Transverse colon (tissue), 4 donors: ENCODE measurements around the gene MED31. TPM values are rescaled to one million over a fixed set of nuclear protein-coding genes. Genes with fewer than 3 reads are reported as not detected.
A peak's percentile ranks its signal among the peaks of the same experiment; 100 is the strongest.
"Not testable (repeated sequence)": the region's sequence is repeated elsewhere in the genome, so short reads cannot be mapped to it uniquely, and the experiment has no call there.

Experiments used
- DNase-seq: peaks from one replicate; pipeline ENCODE4 v3.0.0-alpha.2; 2019
- H3K27ac ChIP-seq, 4 donors: fragments of 200-600 bp; sonication (generic); 2 replicates each; pipeline ENCODE4 v1.5.1; 2016 to 2018; ENCODE audit warnings: inconsistent platforms in 4 of 4
- H3K27me3 ChIP-seq: fragments of 200-600 bp; sonication (generic); 2 replicates; pipeline ENCODE4 v1.5.1; 2017; ENCODE audit warnings: inconsistent platforms
- H3K36me3 ChIP-seq, 4 donors: fragments of 200-600 bp; sonication (generic); 2 replicates each; pipeline ENCODE4 v1.5.1; 2017 to 2019; ENCODE audit warnings: inconsistent platforms in 4 of 4
- H3K4me1 ChIP-seq, 4 donors: fragments of 200-600 bp; sonication (generic); 2 replicates each; pipeline ENCODE4 v1.5.1; 2017 to 2020; ENCODE audit warnings: inconsistent platforms in 4 of 4
- H3K4me3 ChIP-seq, 4 donors: fragments of 200-600 bp; sonication (generic); 1 replicate in 1 of 4; 2 replicates in 3 of 4; pipeline versions ENCODE4 v1.5.1 to v1.6.1; 2017 to 2019; ENCODE audit warnings: inconsistent platforms in 4 of 4
- H3K9me3 ChIP-seq, 2 donors: fragments of 200-600 bp; sonication (generic); 2 replicates each; pipeline ENCODE4 v1.5.1; 2017 to 2019; ENCODE audit warnings: inconsistent platforms in 2 of 2
- CTCF ChIP-seq, 5 experiments: fragments of 200-600 bp in 3 of 5; fragments of 450-650 bp in 2 of 5; sonication (generic) in 3 of 5; IDR thresholded peaks; 1 replicate in 2 of 5; 2 replicates in 3 of 5; pipeline ENCODE4 v1.5.1; 2016 to 2017; ENCODE audit warnings: antibody characterized with exemption in 5 of 5, inconsistent platforms in 3 of 5, mild to moderate bottlenecking in 2 of 5, moderate library complexity in 1 of 5
- EP300 ChIP-seq: sonication (generic); formaldehyde crosslinking; IDR thresholded peaks from one replicate; pipeline ENCODE4 v1.6.1; 2017; ENCODE audit warnings: antibody characterized with exemption, low read depth
- POLR2A ChIP-seq: fragments of 450-650 bp; IDR thresholded peaks from one replicate; pipeline ENCODE4 v1.6.1; 2016; ENCODE audit warnings: antibody characterized with exemption, mild to moderate bottlenecking, moderate library complexity
- POLR2AphosphoS5 ChIP-seq, 3 donors: sonication (generic); formaldehyde crosslinking; IDR thresholded peaks; one replicate each; pipeline ENCODE4 v1.6.1; 2016; ENCODE audit warnings: antibody characterized with exemption in 3 of 3
- WGBS, 2 donors: methylation state at CpG; one replicate each; pipeline ENCODE4 v1.1.5; 2018; ENCODE audit warnings: low coverage in 1 of 2; 5-methylcytosine and 5-hydroxymethylcytosine counted together
- in situ Hi-C, 4 donors: fragments of 200-750 bp; cut with MboI; loops; one replicate each; pipeline versions ENCODE4 v1.15.0 to v1.15.1; 2017; ENCODE audit warnings: low sequenced_read_pairs in 3 of 4, low pct_ligation_motif_present in 1 of 4, low pct_unique_long_range_greater_than_20kb in 1 of 4
- intact Hi-C: fragments of 100-400 bp; cut with DNase I; formaldehyde crosslinking; loops from one replicate; pipeline ENCODE4 v1.15.1; 2023; ENCODE audit warnings: low total_unique reads
- total RNA-seq, 4 donors: library from RNA; depleted of rRNA; stranded (reverse); fragments of >200 nt; gene quantifications; one replicate each; pipeline ENCODE4 v1.1.0, GENCODE V29; 2016

MED31 gene
- total RNA-seq, 4 donors from 2014 or later, result 1.2 to 36.3 (median 5.9) TPM

DNA sequence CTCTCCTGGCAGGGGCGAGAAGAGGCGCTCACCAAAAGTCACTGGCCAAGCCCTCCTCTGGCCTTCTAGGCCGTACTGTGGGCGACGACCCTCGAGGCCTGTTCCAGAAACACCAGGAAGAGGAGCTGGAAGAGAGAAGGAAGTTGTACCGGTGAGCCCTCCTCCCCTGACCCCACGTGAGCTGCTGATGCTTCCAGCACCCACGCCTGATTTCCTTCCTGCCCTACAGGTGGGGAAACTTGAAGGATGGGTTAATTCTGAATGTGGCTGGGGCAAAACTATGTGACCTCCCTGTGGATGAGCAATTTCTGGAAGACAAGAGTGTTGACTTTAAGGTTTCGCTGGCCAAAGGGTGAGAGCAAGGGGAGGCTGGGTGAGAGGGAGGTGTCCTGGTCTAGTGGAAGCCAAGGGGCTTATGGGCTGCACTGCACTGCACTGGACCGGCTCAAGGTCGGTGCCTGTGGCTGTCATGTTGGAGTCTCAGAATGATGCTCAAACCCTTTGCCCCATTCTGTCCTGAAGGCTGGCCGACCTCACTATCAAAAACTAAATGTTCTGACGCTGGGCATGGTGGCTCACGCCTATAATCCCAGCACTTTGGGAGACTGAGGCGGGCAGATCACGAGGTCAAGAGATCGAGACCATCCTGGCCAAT lies 6.4 kb upstream of the MED31 start:
- Histone ChIP-seq H3K9me3 (no peaks in the 10 kb centered on the region), H3K27me3 (peaks cover 69% of the 10 kb centered on the region), H3K36me3 (no peaks in the 10 kb centered on the region), H3K4me3 (peak overlapping the region in 1 of 4 donors; percentile 39), H3K4me1 (peaks cover 0 to 29% (median 12%) of the 10 kb centered on the region in 4 donors), H3K27ac (no peak overlapping the region)
- TF ChIP-seq CTCF (IDR thresholded peaks at IDR 0.05) (no peak), POLR2AphosphoS5 (IDR thresholded peaks at IDR 0.05) (no peak), POLR2A (no peak), EP300 (no peak)
- intact Hi-C loops (no loop called here), in situ Hi-C loops (loop anchor here in 1 of 4 donors (25.0 kb wide), 1 partner anchor 355 kb away; the partner anchor contains the start of genes BCL6B and RNASEK)
- WGBS, 2 donors, result 71 to 80% methylated on average over 3 to 18 of the region's 18 CpGs
- DNase-seq, result no peak

GRCh38 chr17:6656797-6657632 lies 5.6 kb upstream of the MED31 start:
- in situ Hi-C loops, result loop anchor here in 1 of 4 donors (25.0 kb wide), 1 partner anchor 355 kb away; the partner anchor contains the start of genes BCL6B and RNASEK
- peaks cover 62% of the 10 kb centered on the region for H3K27me3 ChIP-seq
- peak; percentile 40 for DNase-seq
- H3K27ac ChIP-seq, H3K9me3 ChIP-seq, H3K36me3 ChIP-seq, intact Hi-C loops: not testable (repeated sequence)
- peaks cover 6 to 37% (median 16%) of the 10 kb centered on the region in 4 donors for H3K4me1 ChIP-seq
- WGBS, 2 donors, result 13% methylated on average over 35 of the region's 55 CpGs; no CpG with 5 or more reads in 1 of the 2 donors
- peak overlapping the region in 2 of 4 donors; percentile 18 to 39 for H3K4me3 ChIP-seq

- WGBS, 2 donors, result 3% methylated on average over 31 of the region's 41 CpGs; no CpG with 5 or more reads in 1 of the 2 donors
- H3K4me3 ChIP-seq, H3K27ac ChIP-seq, intact Hi-C loops, DNase-seq, H3K36me3 ChIP-seq, H3K9me3 ChIP-seq: not testable (repeated sequence)
- in situ Hi-C loops, result loop anchor here in 1 of 4 donors (25.0 kb wide), 1 partner anchor 356 kb away; the partner anchor contains the start of genes BCL6B and RNASEK
- H3K27me3 ChIP-seq, result peaks cover 54% of the 10 kb centered on the region
- H3K4me1 ChIP-seq, result peaks cover 6 to 37% (median 20%) of the 10 kb centered on the region in 4 donors
Observed at GRCh38 chr17:6655732-6656361, 4.4 kb upstream of the MED31 start.

DNA sequence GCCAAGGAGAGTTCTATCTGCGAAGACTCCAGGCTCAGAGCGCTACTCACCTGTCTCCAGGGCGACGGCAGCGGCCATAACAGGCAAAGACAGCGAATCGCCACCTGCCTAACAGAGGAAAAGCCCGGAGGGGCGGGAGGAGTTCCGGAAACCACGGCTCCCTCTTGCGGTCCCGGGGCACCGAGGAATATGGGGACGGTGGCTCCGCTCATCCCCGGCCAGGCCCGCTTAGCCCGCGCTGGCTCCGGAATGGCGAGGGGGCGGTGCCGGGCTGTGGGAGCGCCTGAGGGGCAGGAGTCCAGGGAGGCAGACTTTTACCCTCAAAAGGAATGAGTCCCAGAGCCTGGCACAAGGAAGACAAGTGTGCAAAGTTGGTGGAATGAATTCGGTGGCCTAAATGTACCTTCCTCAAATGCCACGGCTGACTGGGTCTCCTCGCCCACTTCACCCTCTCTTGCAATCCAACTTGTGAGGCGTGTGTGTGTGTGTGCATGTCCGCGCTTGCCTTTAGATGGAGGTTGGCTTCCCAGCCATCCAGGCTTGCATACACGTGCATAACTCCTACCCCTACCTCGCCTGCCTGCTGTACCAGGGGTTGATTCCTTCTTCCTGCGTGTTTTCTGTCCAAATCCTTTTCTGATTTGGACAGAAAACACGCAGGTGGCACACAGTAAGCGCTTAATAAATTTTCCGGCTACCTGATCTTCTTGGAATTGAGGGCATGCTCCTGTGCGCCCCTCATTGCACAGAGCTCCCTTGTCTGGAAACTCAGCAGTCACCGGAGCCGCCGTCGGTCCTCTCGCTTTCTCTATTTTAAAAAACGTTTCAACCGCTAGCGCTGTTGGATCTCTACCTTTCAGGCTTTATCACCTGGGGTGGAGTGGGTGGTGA lies 3.7 kb upstream of the MED31 start:
- Histone ChIP-seq H3K9me3 (no peaks in the 10 kb centered on the region), H3K36me3 (no peaks in the 10 kb centered on the region), H3K27me3 (peaks cover 49% of the 10 kb centered on the region), H3K27ac (no peak overlapping the region), H3K4me1 (peaks cover 11 to 43% (median 27%) of the 10 kb centered on the region in 4 donors), H3K4me3 (no peak overlapping the region)
- TF ChIP-seq CTCF (IDR thresholded peaks at IDR 0.05), result peak in 1 of 5 experiments; percentile 13
- no peak for TF ChIP-seq EP300
- TF ChIP-seq POLR2A, result no peak
- in situ Hi-C loops (loop anchor here in 1 of 4 donors (25.0 kb wide), 1 partner anchor 357 kb away; the partner anchor contains the start of genes BCL6B and RNASEK), intact Hi-C loops (no loop called here)
- WGBS, 2 donors, result 47 to 58% methylated on average over 6 to 46 of the region's 46 CpGs
- peak; percentile 58 for DNase-seq
